ENCODE results near the gene MCTP2.

The MCTP2 gene

GRCh38 chr15:94193906-94194305, 37.5 kb upstream of the MCTP2 start:
- TF ChIP-seq SIN3A (IDR thresholded peaks at IDR 0.05; ENCODE audit: borderline replicate concordance, insufficient read depth, low read length): no peak

GRCh38 chr15:94196531-94196930, 34.8 kb upstream of the MCTP2 start:
- TF ChIP-seq FOXP2 (optimal IDR thresholded peaks at IDR 0.05; ENCODE audit: borderline replicate concordance, extremely low read depth, extremely low read length, insufficient read depth): no peak
- TF ChIP-seq TAF1 (IDR thresholded peaks at IDR 0.05; ENCODE audit: borderline replicate concordance, insufficient read depth, low read length): no peak

- TF ChIP-seq POLR2AphosphoS5 (IDR thresholded peaks at IDR 0.05; ENCODE audit: low read depth, low read length) (no peak), REST (IDR thresholded peaks at IDR 0.05; ENCODE audit: insufficient read depth in 1 of 2, low read depth in 2 of 2, low read length in 2 of 2) (no peak), SIN3A (IDR thresholded peaks at IDR 0.05; ENCODE audit: borderline replicate concordance, insufficient read depth, low read length) (no peak), TAF1 (IDR thresholded peaks at IDR 0.05; ENCODE audit: borderline replicate concordance, insufficient read depth, low read length) (no peak), FOXP2 (optimal IDR thresholded peaks at IDR 0.05; ENCODE audit: borderline replicate concordance, extremely low read depth, extremely low read length, insufficient read depth) (no peak)
Observed at GRCh38 chr15:94198633-94199032, 32.7 kb upstream of the MCTP2 start.

GRCh38 chr15:94199725-94200124, 31.6 kb upstream of the MCTP2 start:
- no peak for TF ChIP-seq REST (IDR thresholded peaks at IDR 0.05; ENCODE audit: insufficient read depth in 1 of 2, low read depth in 2 of 2, low read length in 2 of 2)

- TF ChIP-seq POLR2AphosphoS5 (IDR thresholded peaks at IDR 0.05; ENCODE audit: low read depth, low read length) (no peak), REST (IDR thresholded peaks at IDR 0.05; ENCODE audit: insufficient read depth in 1 of 2, low read depth in 2 of 2, low read length in 2 of 2) (no peak), SIN3A (IDR thresholded peaks at IDR 0.05; ENCODE audit: borderline replicate concordance, insufficient read depth, low read length) (no peak), FOXP2 (optimal IDR thresholded peaks at IDR 0.05; ENCODE audit: borderline replicate concordance, extremely low read depth, extremely low read length, insufficient read depth) (no peak), TAF1 (IDR thresholded peaks at IDR 0.05; ENCODE audit: borderline replicate concordance, insufficient read depth, low read length) (no peak)
Observed at GRCh38 chr15:94203306-94203705, 28.1 kb upstream of the MCTP2 start.

- no peak for TF ChIP-seq POLR2AphosphoS5 (IDR thresholded peaks at IDR 0.05; ENCODE audit: low read depth, low read length)
- TF ChIP-seq TAF1 (IDR thresholded peaks at IDR 0.05; ENCODE audit: borderline replicate concordance, insufficient read depth, low read length): no peak
- TF ChIP-seq SIN3A (IDR thresholded peaks at IDR 0.05; ENCODE audit: borderline replicate concordance, insufficient read depth, low read length): no peak
- no peak for TF ChIP-seq FOXP2 (optimal IDR thresholded peaks at IDR 0.05; ENCODE audit: borderline replicate concordance, extremely low read depth, extremely low read length, insufficient read depth)
- no peak for TF ChIP-seq REST (IDR thresholded peaks at IDR 0.05; ENCODE audit: insufficient read depth in 1 of 2, low read depth in 2 of 2, low read length in 2 of 2)
Observed at GRCh38 chr15:94205366-94205765, 26.0 kb upstream of the MCTP2 start.
